A549 (cell line): Measurements from ENCODE around the gene WIZ. TPM values are rescaled to one million over a fixed set of nuclear protein-coding genes. Genes with fewer than 3 reads are reported as not detected.
"Not testable (repeated sequence)": the region's sequence is repeated elsewhere in the genome, so short reads cannot be mapped to it uniquely, and the experiment has no call there.

Experiments
- ATAC-seq, 2 experiments: fragments of 200-7000 bp in 1 of 2; fragments of >200 bp in 1 of 2; cut with Nextera tagmentation in 1 of 2; cut with Tn5 transposase in 1 of 2; 3 replicates each; pipeline versions ENCODE4 v1.8.0 to v1.9.1; 2018 to 2020; ENCODE audit warnings: mild to moderate bottlenecking in 1 of 2, moderate library complexity in 1 of 2
- CTCF ChIA-PET: fragments of 300-600 bp; sonication (Branson Sonifier 250); formaldehyde crosslinking; extraction: SDS; loops from one replicate; lab custom pipeline; 2021; ENCODE audit warnings: antibody characterized with exemption, inconsistent platforms; lab: Yijun Ruan, JAX
- POLR2A ChIA-PET: fragments of 350-600 bp; formaldehyde crosslinking; extraction: SDS; loops from one replicate; lab custom pipeline; 2021; ENCODE audit warnings: antibody characterized with exemption, inconsistent platforms; lab: Yijun Ruan, JAX
- DNase-seq, 2 experiments: peaks; one replicate each; pipeline versions ENCODE4 v3.0.0 to v3.0.0-alpha.2; 2011 to 2016; ENCODE audit warnings: low read depth in 1 of 2, low spot score in 1 of 2
- FAIRE-seq: peaks from 2 replicates; lab custom pipeline; 2011; peaks lifted over from hg19 to GRCh38; lab: Jason Lieb, UNC
- H3K27ac ChIP-seq, 2 experiments: fragments of >200 bp; sonication (Bioruptor Twin); formaldehyde crosslinking; 3 replicates each; pipeline ENCODE4 v1.5.1; 2016 to 2017
- H3K4me1 ChIP-seq: fragments of >200 bp; sonication (Bioruptor Twin); formaldehyde crosslinking; 3 replicates; pipeline ENCODE4 v1.6.1; 2016
- H3K4me2 ChIP-seq: fragments of >200 bp; sonication (Bioruptor Twin); formaldehyde crosslinking; 3 replicates; pipeline ENCODE4 v1.6.1; 2016
- H3K4me3 ChIP-seq: fragments of >200 bp; sonication (Bioruptor Twin); formaldehyde crosslinking; 3 replicates; pipeline ENCODE4 v1.5.1; 2016
- H3K9me3 ChIP-seq: fragments of >200 bp; sonication (Bioruptor Twin); formaldehyde crosslinking; 3 replicates; pipeline ENCODE4 v1.6.1; 2016
- CBX2 ChIP-seq: fragments of 200-600 bp; sonication (generic); IDR thresholded peaks from 2 replicates; pipeline ENCODE4 v1.6.1; 2016; ENCODE audit warnings: low read depth, mild to moderate bottlenecking, borderline replicate concordance
- ESRRA ChIP-seq: fragments of 150-350 bp; IDR thresholded peaks from 2 replicates; pipeline ENCODE4 v1.6.1; 2014; ENCODE audit warnings: mild to moderate bottlenecking, low read length, borderline replicate concordance
- FOSL2 ChIP-seq, 2 experiments: fragments of 450-650 bp in 1 of 2; fragments of >200 bp in 1 of 2; sonication (Bioruptor Twin) in 1 of 2; formaldehyde crosslinking; IDR thresholded peaks; 2 replicates each; pipeline versions ENCODE4 v1.5.0 to v1.6.1; 2016 to 2020; ENCODE audit warnings: mild to moderate bottlenecking in 1 of 2, moderate library complexity in 1 of 2
- HDAC2 ChIP-seq: fragments of 200-600 bp; sonication (generic); IDR thresholded peaks from 2 replicates; pipeline ENCODE4 v1.6.1; 2016
- HEYL ChIP-seq: fragments of 250-450 bp; sonication (Bioruptor Pico); IDR thresholded peaks from 2 replicates; pipeline ENCODE4 v1.8.0; 2021; ENCODE audit warnings: mild to moderate bottlenecking, moderate library complexity
- HOXB5 ChIP-seq: fragments of 250-450 bp; sonication (Bioruptor Pico); IDR thresholded peaks from 2 replicates; pipeline ENCODE4 v1.5.0; 2020; ENCODE audit warnings: mild to moderate bottlenecking, moderate library complexity
- JUN ChIP-seq, 2 experiments: fragments of >200 bp; sonication (Bioruptor Twin); formaldehyde crosslinking; IDR thresholded peaks; 2 replicates in 1 of 2; 3 replicates in 1 of 2; pipeline ENCODE4 v1.6.1; 2016 to 2017
- KDM5A ChIP-seq: fragments of 200-600 bp; sonication (generic); IDR thresholded peaks from 2 replicates; pipeline ENCODE4 v1.6.1; 2016; ENCODE audit warnings: antibody characterized with exemption, mild to moderate bottlenecking
- NPAS2 ChIP-seq: fragments of 250-450 bp; sonication (Bioruptor Pico); IDR thresholded peaks from 2 replicates; pipeline ENCODE4 v1.8.0; 2022; ENCODE audit warnings: mild to moderate bottlenecking, moderate library complexity, borderline replicate concordance
- PHF8 ChIP-seq: fragments of 200-600 bp; sonication (generic); IDR thresholded peaks from 2 replicates; pipeline ENCODE4 v1.6.1; 2016; ENCODE audit warnings: low read depth, mild to moderate bottlenecking, antibody characterized with exemption, moderate library complexity, borderline replicate concordance
- POLR2AphosphoS2 ChIP-seq: conservative IDR thresholded peaks from 2 replicates; pipeline ENCODE4 v1.6.1; 2012; ENCODE audit warnings: low read length, improper control_type of control experiment, inconsistent platforms
- RCOR1 ChIP-seq: fragments of 150-350 bp; IDR thresholded peaks from 2 replicates; pipeline ENCODE4 v1.6.1; 2014; ENCODE audit warnings: antibody characterized with exemption, low read length, low read depth
- RNF2 ChIP-seq: fragments of 200-600 bp; sonication (generic); IDR thresholded peaks from 2 replicates; pipeline ENCODE4 v1.6.1; 2016; ENCODE audit warnings: low read depth, mild to moderate bottlenecking, antibody characterized with exemption, moderate library complexity, borderline replicate concordance
- SREBF2 ChIP-seq: fragments of 450-650 bp; IDR thresholded peaks from 2 replicates; pipeline ENCODE4 v1.6.1; 2014; ENCODE audit warnings: mild to moderate bottlenecking, moderate library complexity
- ZNF302 ChIP-seq: fragments of 250-450 bp; sonication (Bioruptor Pico); IDR thresholded peaks from 2 replicates; pipeline ENCODE4 v1.9.0; 2021; ENCODE audit warnings: inconsistent platforms, mild to moderate bottlenecking, moderate library complexity
- ZSCAN20 ChIP-seq: fragments of 250-450 bp; sonication (Bioruptor Pico); IDR thresholded peaks from 2 replicates; pipeline ENCODE4 v1.8.0; 2022; ENCODE audit warnings: mild to moderate bottlenecking, moderate library complexity
- WGBS: methylation state at CpG from one replicate; pipeline ENCODE4 v1.1.6; 2017; ENCODE audit errors: missing lambda C conversion rate; 5-methylcytosine and 5-hydroxymethylcytosine counted together
- polyA plus RNA-seq, 4 experiments: library from polyadenylated mRNA; depleted of rRNA in 3 of 4; stranded (reverse); fragments of >200 nt; fragmentation: RNase III in 1 of 4; extraction: RNeasy Plus Mini Kit Qiagen cat#74134 plus additional on column Dnase treatment in 1 of 4; gene quantifications; 2 replicates in 3 of 4; 3 replicates in 1 of 4; pipeline ENCODE4 v1.2.3, GENCODE V29; 2011 to 2017
- TF ChIP-seq, protein P1 (sequence below): fragments of 450-650 bp; IDR thresholded peaks from 2 replicates; pipeline ENCODE4 v1.6.1; 2014; ENCODE audit warnings: antibody characterized with exemption

WIZ gene
- polyA plus RNA-seq, 2 of the 4 experiments (the other 2 are of a cell fraction): 3.7 to 15.1 TPM

GRCh38 chr19:15495151-15495550 is 45.4 kb upstream of the WIZ start:
- WGBS: 76% methylated on average over 1 of the region's 1 CpG
- no peak overlapping the region for H3K4me3 ChIP-seq
- CTCF ChIA-PET: no interaction called here
- FAIRE-seq: no peak
- no peak for TF ChIP-seq PHF8
- no peak for TF ChIP-seq KDM5A
- TF ChIP-seq, all 56 proteins: peak for 0
- H3K27ac ChIP-seq: no peak overlapping the region; a peak in 1 of 6 replicates
- H3K9me3 ChIP-seq: no peaks in the 10 kb centered on the region
- no peak for DNase-seq
- no peak for ATAC-seq
- no peak overlapping the region for H3K4me2 ChIP-seq
- no peaks in the 10 kb centered on the region for H3K4me1 ChIP-seq
- POLR2A ChIA-PET: no interaction called here

GRCh38 chr19:15488489-15489226 is 38.9 kb upstream of the WIZ start:
- DNase-seq (no peak), FAIRE-seq (no peak), ATAC-seq (no peak)
- TF ChIP-seq JUN (IDR thresholded peaks at IDR 0.05) (no peak), CBX2 (no peak), RNF2 (no peak), HOXB5 (no peak), FOSL2 (IDR thresholded peaks at IDR 0.05) (no peak), FOSL2 (CRISPR knock-in tag; IDR thresholded peaks at IDR 0.05) (no peak), HEYL (CRISPR knock-in tag) (no peak), HDAC2 (no peak), RCOR1 (no peak), POLR2AphosphoS2 (no peak)
- TF ChIP-seq, protein P1, sequence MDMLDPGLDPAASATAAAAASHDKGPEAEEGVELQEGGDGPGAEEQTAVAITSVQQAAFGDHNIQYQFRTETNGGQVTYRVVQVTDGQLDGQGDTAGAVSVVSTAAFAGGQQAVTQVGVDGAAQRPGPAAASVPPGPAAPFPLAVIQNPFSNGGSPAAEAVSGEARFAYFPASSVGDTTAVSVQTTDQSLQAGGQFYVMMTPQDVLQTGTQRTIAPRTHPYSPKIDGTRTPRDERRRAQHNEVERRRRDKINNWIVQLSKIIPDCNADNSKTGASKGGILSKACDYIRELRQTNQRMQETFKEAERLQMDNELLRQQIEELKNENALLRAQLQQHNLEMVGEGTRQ: no peak
- CTCF ChIA-PET: no interaction called here
- WGBS: 65% methylated on average over 13 of the region's 13 CpGs
- Histone ChIP-seq H3K27ac (no peak overlapping the region), H3K9me3 (no peaks in the 10 kb centered on the region), H3K4me1 (no peaks in the 10 kb centered on the region), H3K4me3 (no peak overlapping the region), H3K4me2 (no peak overlapping the region)
- POLR2A ChIA-PET: no interaction called here

DNA sequence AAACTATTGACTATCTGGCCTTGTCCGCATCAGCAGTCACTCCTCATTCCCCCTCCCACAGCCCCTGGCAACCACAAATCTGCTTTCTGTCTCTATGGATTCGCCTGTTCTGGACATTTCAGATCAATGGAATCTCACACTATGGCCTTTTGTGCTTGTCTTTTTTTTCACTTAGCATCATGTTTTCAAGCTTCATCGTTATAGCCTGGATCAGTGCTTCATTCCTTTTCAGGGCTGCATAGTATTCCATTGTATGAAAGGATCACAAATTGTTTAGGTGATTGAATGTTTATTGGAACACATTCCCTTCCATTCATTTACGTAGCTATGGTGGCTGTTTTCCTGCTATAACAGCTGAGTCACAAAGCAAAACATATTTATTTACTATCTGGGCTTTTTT is 37.3 kb upstream of the WIZ start:
- DNase-seq: no peak
- WGBS: 29% methylated on average over 4 of the region's 4 CpGs
- no peaks in the 10 kb centered on the region for H3K9me3 ChIP-seq
- no peaks in the 10 kb centered on the region for H3K4me1 ChIP-seq
- H3K4me3 ChIP-seq: no peak overlapping the region
- FAIRE-seq: no peak
- POLR2A ChIA-PET: no interaction called here
- no peak for ATAC-seq
- TF ChIP-seq ZSCAN20 (CRISPR knock-in tag): no peak
- no peak for TF ChIP-seq ESRRA
- TF ChIP-seq, protein P1: no peak
- no peak for TF ChIP-seq NPAS2 (CRISPR knock-in tag)
- TF ChIP-seq ZNF302 (CRISPR knock-in tag): no peak
- no peak for TF ChIP-seq SREBF2
- no peak overlapping the region for H3K4me2 ChIP-seq
- H3K27ac ChIP-seq: no peak overlapping the region
- CTCF ChIA-PET: no interaction called here

DNA sequence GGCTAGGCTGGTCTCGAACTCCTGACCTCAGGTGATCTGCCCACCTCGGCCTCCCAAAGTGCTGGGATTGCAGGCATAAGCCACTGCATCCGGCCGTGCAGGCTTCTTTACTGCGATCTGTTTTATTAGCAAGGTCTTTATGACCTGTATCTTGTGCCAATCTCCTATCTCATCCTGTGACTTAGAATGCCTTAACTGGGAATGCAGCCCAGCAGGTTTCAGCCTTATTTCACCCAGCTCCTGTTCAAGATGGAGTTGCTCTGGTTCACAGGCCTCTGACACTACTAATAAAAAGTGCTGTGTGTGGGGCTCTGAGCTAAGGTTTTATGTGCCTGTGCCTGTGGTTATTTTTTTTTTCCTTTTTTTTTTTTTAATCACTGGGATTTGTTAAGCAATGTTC is 36.0 kb upstream of the WIZ start:
- H3K4me3 ChIP-seq, ATAC-seq, CTCF ChIA-PET, H3K27ac ChIP-seq, H3K9me3 ChIP-seq, DNase-seq, POLR2A ChIA-PET, H3K4me1 ChIP-seq, H3K4me2 ChIP-seq, FAIRE-seq: not testable (repeated sequence)
- 87% methylated on average over 5 of the region's 5 CpGs for whole genome bisulfite sequencing

- CTCF ChIA-PET: interaction anchor here (0.9 to 1.5 kb wide), 3 partner anchors 13 to 75 kb away, joined by 3 to 4 read pairs (median 4); no protein-coding TSS in a partner anchor
- H3K4me1 ChIP-seq: not testable (repeated sequence)
These were observed 31.2 kb upstream of the WIZ start for GRCh38 chr19:15480996-15481395.

More at GRCh38 chr19:15480996-15481395, 31.2 kb upstream of the WIZ start:
- DNase-seq, H3K27ac ChIP-seq, H3K9me3 ChIP-seq, H3K4me3 ChIP-seq, POLR2A ChIA-PET, ATAC-seq, H3K4me2 ChIP-seq, FAIRE-seq: not testable (repeated sequence)
- 73% methylated on average over 7 of the region's 7 CpGs for WGBS
